K562 (cell line): ENCODE measurements around the gene PLPP7. TPM values are rescaled to one million over a fixed set of nuclear protein-coding genes. Genes with fewer than 3 reads are reported as not detected.

Source experiments
- CBX5 ChIP-seq: IDR thresholded peaks from 2 replicates; pipeline ENCODE4 v1.6.1; 2014; ENCODE audit warnings: low read depth, borderline replicate concordance
- CREB3 ChIP-seq: fragments of 450-650 bp; conservative IDR thresholded peaks from 2 replicates; pipeline ENCODE4 v1.6.1; 2016; ENCODE audit warnings: missing genetic modification characterization, low read depth, mild to moderate bottlenecking, missing compliant biosample characterization, moderate library complexity
- DACH1 ChIP-seq: fragments of 450-650 bp; IDR thresholded peaks from 2 replicates; pipeline ENCODE4 v1.6.1; 2018; ENCODE audit not compliant: partially characterized antibody
- ETV6 ChIP-seq, 3 experiments: fragments of 150-350 bp in 1 of 3; sonication (generic) in 1 of 3; formaldehyde crosslinking in 1 of 3; IDR thresholded peaks; 2 replicates each; pipeline versions ENCODE4 v1.6.1 to v1.8.0; 2014 to 2022; ENCODE audit warnings: borderline replicate concordance in 2 of 3, low read depth in 2 of 3, antibody characterized with exemption in 1 of 3, low read length in 1 of 3, mild to moderate bottlenecking in 1 of 3, missing genetic modification reagents in 1 of 3
- GATAD2B ChIP-seq: fragments of 450-650 bp; IDR thresholded peaks from 2 replicates; pipeline ENCODE4 v1.6.1; 2017; ENCODE audit warnings: mild to moderate bottlenecking, borderline replicate concordance
- HNRNPH1 ChIP-seq: fragments of 200-400 bp; formaldehyde crosslinking; optimal IDR thresholded peaks from 2 replicates; pipeline ENCODE3; 2017; ENCODE audit warnings: low read depth, mild to moderate bottlenecking, low read length, moderate library complexity
- PTBP1 ChIP-seq: fragments of 200-400 bp; formaldehyde crosslinking; IDR thresholded peaks from 2 replicates; pipeline ENCODE4 v1.6.1; 2017; ENCODE audit warnings: low read depth, low read length
- PTTG1 ChIP-seq: fragments of 450-650 bp; IDR thresholded peaks from 2 replicates; pipeline ENCODE4 v1.6.1; 2016; ENCODE audit warnings: low read depth, mild to moderate bottlenecking, missing genetic modification characterization, missing compliant biosample characterization
- SPI1 ChIP-seq: IDR thresholded peaks from 2 replicates; pipeline ENCODE4 v1.6.1; 2011; ENCODE audit warnings: low read depth, low read length, control low read depth, borderline replicate concordance
- TAF15 ChIP-seq: fragments of 200-400 bp; formaldehyde crosslinking; IDR thresholded peaks from 2 replicates; pipeline ENCODE4 v1.6.1; 2017; ENCODE audit warnings: mild to moderate bottlenecking, low read depth, low read length, moderate library complexity
- TCF7L2 ChIP-seq: fragments of 150-350 bp; IDR thresholded peaks from 2 replicates; pipeline ENCODE4 v1.6.1; 2016; ENCODE audit warnings: low read depth, mild to moderate bottlenecking, low read length, moderate library complexity
- UBTF ChIP-seq, 2 experiments: IDR thresholded peaks; 2 replicates each; pipeline ENCODE4 v1.6.1; 2012; ENCODE audit warnings: improper control_type of control experiment in 2 of 2, low read depth in 2 of 2, low read length in 2 of 2, borderline replicate concordance in 1 of 2
- ZNF212 ChIP-seq: fragments of 450-650 bp; formaldehyde crosslinking; IDR thresholded peaks from 2 replicates; pipeline ENCODE4 v1.4.0; 2020; ENCODE audit warnings: mild to moderate bottlenecking
- ZNF280A ChIP-seq: fragments of 450-650 bp; IDR thresholded peaks from 2 replicates; pipeline ENCODE4 v1.6.1; 2018; ENCODE audit warnings: mild to moderate bottlenecking, low read depth; ENCODE audit not compliant: partially characterized antibody
- ZNF445 ChIP-seq: fragments of 250-450 bp; sonication (Bioruptor Pico); IDR thresholded peaks from 2 replicates; pipeline ENCODE4 v1.4.0; 2020; ENCODE audit warnings: low read depth, mild to moderate bottlenecking, moderate library complexity
- ZNF592 ChIP-seq: fragments of 450-650 bp; IDR thresholded peaks from 2 replicates; pipeline ENCODE4 v1.6.1; 2017; ENCODE audit warnings: antibody characterized with exemption, mild to moderate bottlenecking
- ZNF696 ChIP-seq: fragments of 250-450 bp; sonication (Bioruptor Pico); conservative IDR thresholded peaks from 2 replicates; pipeline ENCODE4 v1.4.0; 2020; ENCODE audit warnings: mild to moderate bottlenecking, moderate library complexity
- polyA plus RNA-seq, 8 experiments: library from polyadenylated mRNA; depleted of rRNA in 4 of 8; stranded (reverse) in 5 of 8; unstranded in 3 of 8; fragments of >200 nt; fragmentation: Nextera tagmentation in 2 of 8; fragmentation: Illumina TruSeq in 1 of 8; extraction: Ambion mirVana in 2 of 8; extraction: Trizol in 1 of 8; gene quantifications; 2 replicates each; pipeline versions ENCODE4 v1.2.1 to v1.2.3, GENCODE V29; 2011 to 2014; ENCODE audit warnings: inconsistent platforms in 1 of 8, missing spikeins in 1 of 8
- total RNA-seq, 7 experiments: library from RNA; depleted of rRNA in 6 of 7; stranded (reverse); fragments of >200 nt in 6 of 7; fragmentation: Illumina TruSeq in 2 of 7; extraction: Trizol in 2 of 7; gene quantifications; 2 replicates each; pipeline versions ENCODE4 v1.2.1 to v1.2.3, GENCODE V29; 2011 to 2021; ENCODE audit warnings: low replicate concordance in 1 of 7

The PLPP7 gene
- total and polyA plus RNA-seq, 9 of the 15 experiments (the other 6 are each of a cell fraction or from before 2014, with no cell fraction given) = 0.09 to 0.93 (median 0.18) TPM; not detected in 4

GRCh38 chr9:131330814-131331600, 41.5 kb downstream of the PLPP7 start (continued):
- no peak for TF ChIP-seq TCF7L2
- no peak for TF ChIP-seq SPI1
- no peak for TF ChIP-seq TAF15
- peak; percentile 64 to 91; a peak in 2 of 4 replicates for TF ChIP-seq UBTF (IDR thresholded peaks at IDR 0.05; ENCODE audit: borderline replicate concordance in 1 of 2, low read depth in 2 of 2, low read length in 2 of 2)
- TF ChIP-seq ZNF445 = no peak
- TF ChIP-seq ETV6 (IDR thresholded peaks at IDR 0.05; ENCODE audit: borderline replicate concordance in 1 of 2, low read depth in 2 of 2, low read length in 1 of 2) = peak in 1 of 2 experiments; percentile 35; a peak in 1 of 4 replicates
- no peak for TF ChIP-seq ETV6 (CRISPR knock-in tag; IDR thresholded peaks at IDR 0.05; ENCODE audit: borderline replicate concordance)
- 0 out of 2 replicates have a peak, but pooled peaks have one; percentile 13 for TF ChIP-seq CREB3 (tag)
- no peak for TF ChIP-seq HNRNPH1
- no peak for TF ChIP-seq ZNF280A
- TF ChIP-seq ZNF592 = peak; percentile 84
- TF ChIP-seq GATAD2B = peak; percentile 99
- peak; percentile 88; the same call in 1 of the 2 replicates for TF ChIP-seq PTBP1
- TF ChIP-seq PTTG1 (tag) = no peak
- no peak for TF ChIP-seq CBX5
- TF ChIP-seq ZNF212 (CRISPR knock-in tag) = no peak
- TF ChIP-seq DACH1 = peak; percentile 69
- TF ChIP-seq ZNF696 (CRISPR knock-in tag) = no peak
